Transverse colon (tissue), 4 donors: Measurements from ENCODE around the gene TSPAN9. TPM values are rescaled to one million over a fixed set of nuclear protein-coding genes. Genes with fewer than 3 reads are reported as not detected.
A peak's percentile ranks its signal among the peaks of the same experiment; 100 is the strongest.

ENCODE experiments used
- DNase-seq: peaks from one replicate; pipeline ENCODE4 v3.0.0-alpha.2; 2019
- H3K27ac ChIP-seq, 4 donors: fragments of 200-600 bp; sonication (generic); 2 replicates each; pipeline ENCODE4 v1.5.1; 2016 to 2018; ENCODE audit warnings: inconsistent platforms in 4 of 4
- H3K27me3 ChIP-seq: fragments of 200-600 bp; sonication (generic); 2 replicates; pipeline ENCODE4 v1.5.1; 2017; ENCODE audit warnings: inconsistent platforms
- H3K36me3 ChIP-seq, 4 donors: fragments of 200-600 bp; sonication (generic); 2 replicates each; pipeline ENCODE4 v1.5.1; 2017 to 2019; ENCODE audit warnings: inconsistent platforms in 4 of 4
- H3K4me1 ChIP-seq, 4 donors: fragments of 200-600 bp; sonication (generic); 2 replicates each; pipeline ENCODE4 v1.5.1; 2017 to 2020; ENCODE audit warnings: inconsistent platforms in 4 of 4
- H3K4me3 ChIP-seq, 4 donors: fragments of 200-600 bp; sonication (generic); 1 replicate in 1 of 4; 2 replicates in 3 of 4; pipeline versions ENCODE4 v1.5.1 to v1.6.1; 2017 to 2019; ENCODE audit warnings: inconsistent platforms in 4 of 4
- H3K9me3 ChIP-seq, 2 donors: fragments of 200-600 bp; sonication (generic); 2 replicates each; pipeline ENCODE4 v1.5.1; 2017 to 2019; ENCODE audit warnings: inconsistent platforms in 2 of 2
- EP300 ChIP-seq: sonication (generic); formaldehyde crosslinking; IDR thresholded peaks from one replicate; pipeline ENCODE4 v1.6.1; 2017; ENCODE audit warnings: antibody characterized with exemption, low read depth
- POLR2A ChIP-seq: fragments of 450-650 bp; IDR thresholded peaks from one replicate; pipeline ENCODE4 v1.6.1; 2016; ENCODE audit warnings: antibody characterized with exemption, mild to moderate bottlenecking, moderate library complexity
- POLR2AphosphoS5 ChIP-seq, 3 donors: sonication (generic); formaldehyde crosslinking; IDR thresholded peaks; one replicate each; pipeline ENCODE4 v1.6.1; 2016; ENCODE audit warnings: antibody characterized with exemption in 3 of 3
- WGBS, 2 donors: methylation state at CpG; one replicate each; pipeline ENCODE4 v1.1.5; 2018; ENCODE audit warnings: low coverage in 1 of 2; 5-methylcytosine and 5-hydroxymethylcytosine counted together
- in situ Hi-C, 4 donors: fragments of 200-750 bp; cut with MboI; loops; one replicate each; pipeline versions ENCODE4 v1.15.0 to v1.15.1; 2017; ENCODE audit warnings: low sequenced_read_pairs in 3 of 4, low pct_ligation_motif_present in 1 of 4, low pct_unique_long_range_greater_than_20kb in 1 of 4
- intact Hi-C: fragments of 100-400 bp; cut with DNase I; formaldehyde crosslinking; loops from one replicate; pipeline ENCODE4 v1.15.1; 2023; ENCODE audit warnings: low total_unique reads
- total RNA-seq, 4 donors: library from RNA; depleted of rRNA; stranded (reverse); fragments of >200 nt; gene quantifications; one replicate each; pipeline ENCODE4 v1.1.0, GENCODE V29; 2016
- TF ChIP-seq, protein P1 (sequence below), 5 experiments: fragments of 200-600 bp in 3 of 5; fragments of 450-650 bp in 2 of 5; sonication (generic) in 3 of 5; IDR thresholded peaks; 1 replicate in 2 of 5; 2 replicates in 3 of 5; pipeline ENCODE4 v1.5.1; 2016 to 2017; ENCODE audit warnings: antibody characterized with exemption in 5 of 5, inconsistent platforms in 3 of 5, mild to moderate bottlenecking in 2 of 5, moderate library complexity in 1 of 5

TSPAN9 gene
- total RNA-seq, 4 donors from 2014 or later: 4.2 to 9.3 (median 6.1) TPM

DNA sequence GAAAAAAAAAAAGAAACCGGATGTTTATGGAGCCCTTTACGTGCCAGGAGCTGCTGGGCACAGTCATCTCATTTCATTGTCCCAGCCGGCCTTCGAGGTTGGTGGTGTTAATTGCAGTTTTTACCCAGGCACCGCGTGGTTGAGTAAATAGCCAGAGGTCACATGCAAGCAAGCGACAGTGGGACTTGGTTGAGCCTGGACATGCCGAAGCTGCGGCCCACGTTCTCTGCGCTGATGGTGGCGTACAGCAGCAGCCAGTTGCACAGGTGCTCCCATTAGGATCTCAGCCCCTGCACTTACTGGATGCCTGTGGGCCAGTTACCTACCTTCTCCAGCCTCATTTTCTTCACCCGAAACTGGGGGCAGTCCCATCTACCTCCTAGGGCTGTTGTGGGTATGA lies 54.0 kb downstream of the TSPAN9 start:
- WGBS, 2 donors: 70 to 77% methylated on average over 2 to 13 of the region's 13 CpGs
- no peaks in the 10 kb centered on the region for H3K9me3 ChIP-seq
- TF ChIP-seq POLR2A (no peak), EP300 (no peak), POLR2AphosphoS5 (IDR thresholded peaks at IDR 0.05) (no peak)
- TF ChIP-seq, protein P1, sequence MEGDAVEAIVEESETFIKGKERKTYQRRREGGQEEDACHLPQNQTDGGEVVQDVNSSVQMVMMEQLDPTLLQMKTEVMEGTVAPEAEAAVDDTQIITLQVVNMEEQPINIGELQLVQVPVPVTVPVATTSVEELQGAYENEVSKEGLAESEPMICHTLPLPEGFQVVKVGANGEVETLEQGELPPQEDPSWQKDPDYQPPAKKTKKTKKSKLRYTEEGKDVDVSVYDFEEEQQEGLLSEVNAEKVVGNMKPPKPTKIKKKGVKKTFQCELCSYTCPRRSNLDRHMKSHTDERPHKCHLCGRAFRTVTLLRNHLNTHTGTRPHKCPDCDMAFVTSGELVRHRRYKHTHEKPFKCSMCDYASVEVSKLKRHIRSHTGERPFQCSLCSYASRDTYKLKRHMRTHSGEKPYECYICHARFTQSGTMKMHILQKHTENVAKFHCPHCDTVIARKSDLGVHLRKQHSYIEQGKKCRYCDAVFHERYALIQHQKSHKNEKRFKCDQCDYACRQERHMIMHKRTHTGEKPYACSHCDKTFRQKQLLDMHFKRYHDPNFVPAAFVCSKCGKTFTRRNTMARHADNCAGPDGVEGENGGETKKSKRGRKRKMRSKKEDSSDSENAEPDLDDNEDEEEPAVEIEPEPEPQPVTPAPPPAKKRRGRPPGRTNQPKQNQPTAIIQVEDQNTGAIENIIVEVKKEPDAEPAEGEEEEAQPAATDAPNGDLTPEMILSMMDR (IDR thresholded peaks at IDR 0.05): no peak
- H3K4me3 ChIP-seq: no peak overlapping the region
- H3K27me3 ChIP-seq: no peaks in the 10 kb centered on the region
- in situ Hi-C loops (loop anchor here in 3 of 4 donors (10.0 to 25.0 kb wide), 3 partner anchors 124 to 144 kb away; no protein-coding TSS in a partner anchor), intact Hi-C loops (no loop called here)
- H3K27ac ChIP-seq: no peak overlapping the region
- H3K4me1 ChIP-seq: peaks cover 5 to 26% (median 11%) of the 10 kb centered on the region in 4 donors
- DNase-seq: no peak
- H3K36me3 ChIP-seq: no peaks in the 10 kb centered on the region

DNA sequence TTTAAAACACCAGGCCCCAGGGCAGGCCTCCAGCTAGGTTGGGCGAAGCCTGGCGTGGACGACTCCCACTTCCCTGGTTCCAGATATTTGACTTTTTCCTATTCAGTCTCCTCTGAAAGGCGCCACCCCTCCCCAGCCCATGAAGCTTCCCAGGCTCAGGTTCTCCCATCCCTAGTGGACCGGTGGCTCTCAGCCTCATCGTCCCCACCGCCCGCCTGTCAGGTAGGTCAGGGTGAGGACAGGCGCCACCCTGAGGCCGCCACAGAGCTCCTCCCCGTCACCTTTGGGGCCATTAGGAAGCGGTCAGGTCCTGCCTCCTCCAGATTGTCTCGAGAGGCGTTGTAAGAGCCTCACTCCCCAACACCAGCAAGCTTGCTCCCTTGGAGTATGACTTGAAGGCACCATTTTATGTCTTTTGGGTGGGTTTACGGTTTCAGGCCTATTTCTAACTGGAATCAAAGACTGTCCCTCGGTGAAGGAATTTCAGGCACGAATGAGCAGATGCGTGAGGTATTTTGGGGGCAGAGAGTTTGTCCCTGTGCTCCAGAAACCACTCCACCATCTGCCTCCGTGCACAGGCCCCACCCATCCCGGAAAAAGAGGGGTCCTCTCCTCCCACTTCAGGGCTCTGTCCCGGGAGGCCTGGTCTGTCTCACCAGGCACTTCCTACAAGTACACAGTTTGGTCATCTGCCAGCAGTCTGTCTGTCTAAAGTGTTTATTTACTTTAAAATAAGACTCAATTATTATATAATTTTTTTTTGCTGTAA lies 55.6 kb downstream of the TSPAN9 start:
- no peak overlapping the region for H3K4me3 ChIP-seq
- DNase-seq: no peak
- intact Hi-C loops (no loop called here), in situ Hi-C loops (loop anchor here in 3 of 4 donors (10.0 to 25.0 kb wide), 3 partner anchors 122 to 142 kb away; no protein-coding TSS in a partner anchor)
- TF ChIP-seq POLR2AphosphoS5 (IDR thresholded peaks at IDR 0.05): no peak
- no peak for TF ChIP-seq EP300
- TF ChIP-seq, protein P1 (IDR thresholded peaks at IDR 0.05): no peak
- no peak for TF ChIP-seq POLR2A
- no peaks in the 10 kb centered on the region for H3K27me3 ChIP-seq
- H3K36me3 ChIP-seq: no peaks in the 10 kb centered on the region
- peaks cover 5 to 30% (median 13%) of the 10 kb centered on the region in 4 donors for H3K4me1 ChIP-seq
- 17 to 64% methylated on average over 6 to 21 of the region's 21 CpGs for WGBS, 2 donors
- peak overlapping the region in 1 of 4 donors; percentile 26 for H3K27ac ChIP-seq
- no peaks in the 10 kb centered on the region for H3K9me3 ChIP-seq

DNA sequence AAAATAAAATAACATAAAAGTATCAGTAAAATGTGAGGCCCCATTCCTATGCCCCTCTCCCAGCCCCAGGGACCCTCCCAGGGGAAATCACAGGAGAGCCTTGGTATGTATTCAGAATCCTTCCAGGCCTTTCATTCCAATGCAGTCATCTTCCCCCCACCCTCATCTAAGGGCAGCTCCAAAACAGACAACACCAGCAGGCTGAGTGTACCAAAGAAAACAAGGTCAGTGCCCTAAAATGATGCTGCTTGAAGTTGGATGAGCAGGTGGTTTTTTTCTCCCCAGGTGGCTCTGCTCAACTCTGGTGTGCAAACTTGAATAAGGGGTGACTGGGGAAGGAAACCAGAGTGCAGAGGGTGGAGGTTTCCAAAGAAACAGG lies 56.2 kb downstream of the TSPAN9 start:
- Histone ChIP-seq H3K36me3 (no peaks in the 10 kb centered on the region), H3K4me3 (no peak overlapping the region), H3K4me1 (peaks cover 5 to 30% (median 13%) of the 10 kb centered on the region in 4 donors), H3K27me3 (no peaks in the 10 kb centered on the region), H3K9me3 (no peaks in the 10 kb centered on the region), H3K27ac (no peak overlapping the region)
- TF ChIP-seq EP300 (no peak), POLR2AphosphoS5 (IDR thresholded peaks at IDR 0.05) (no peak), POLR2A (no peak)
- TF ChIP-seq, protein P1 (IDR thresholded peaks at IDR 0.05): no peak
- intact Hi-C loops: no loop called here
- no peak for DNase-seq
- in situ Hi-C loops: loop anchor here in 3 of 4 donors (10.0 to 25.0 kb wide), 3 partner anchors 121 to 141 kb away; no protein-coding TSS in a partner anchor

DNA sequence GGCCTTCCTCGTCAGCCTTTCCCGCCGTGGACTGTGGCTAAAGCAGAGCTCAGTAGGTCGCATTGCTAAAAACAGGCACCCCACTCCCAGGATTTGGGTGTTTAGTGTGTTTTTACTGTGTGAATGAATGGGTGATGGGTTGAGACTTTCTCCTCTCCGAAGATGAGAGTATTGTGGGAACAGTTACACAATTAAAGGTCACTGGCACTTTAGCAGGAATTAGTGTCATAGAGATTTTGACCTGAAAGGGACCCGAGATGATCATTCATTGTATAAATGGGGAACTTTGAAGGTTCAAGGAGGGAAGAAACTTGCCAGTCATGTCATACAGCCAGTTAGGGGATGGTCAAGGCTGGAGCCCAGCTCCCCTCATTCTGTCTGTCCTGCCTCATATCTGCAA lies 56.9 kb downstream of the TSPAN9 start:
- intact Hi-C loops: loop anchor here (2.0 kb wide), 1 partner anchor 143 kb away; no protein-coding TSS in a partner anchor
- in situ Hi-C loops: loop anchor here in 3 of 4 donors (10.0 to 25.0 kb wide), 3 partner anchors 121 to 141 kb away; no protein-coding TSS in a partner anchor
- no peaks in the 10 kb centered on the region for H3K36me3 ChIP-seq
- no peaks in the 10 kb centered on the region for H3K9me3 ChIP-seq
- H3K27me3 ChIP-seq: no peaks in the 10 kb centered on the region
- H3K4me3 ChIP-seq: no peak overlapping the region
- WGBS, 2 donors: 78% methylated on average over 6 of the region's 6 CpGs; no CpG with 5 or more reads in 1 of the 2 donors
- peaks cover 5 to 30% (median 13%) of the 10 kb centered on the region in 4 donors for H3K4me1 ChIP-seq
- DNase-seq: no peak
- no peak for TF ChIP-seq EP300
- TF ChIP-seq POLR2A: no peak
- no peak for TF ChIP-seq POLR2AphosphoS5 (IDR thresholded peaks at IDR 0.05)
- TF ChIP-seq, protein P1 (IDR thresholded peaks at IDR 0.05): no peak
- no peak overlapping the region for H3K27ac ChIP-seq
